Liver (tissue), 9 donors: ENCODE results near the gene PDLIM7. TPM values are rescaled to one million over a fixed set of nuclear protein-coding genes. Genes with fewer than 3 reads are reported as not detected.

Source experiments
- DNase-seq: peaks from one replicate; pipeline ENCODE4 v3.0.0-alpha.2; 2017; ENCODE audit warnings: low spot score
- H3K27ac ChIP-seq, 2 donors: one replicate each; pipeline ENCODE4 v1.7.0; 2013; ENCODE audit warnings: inconsistent platforms in 2 of 2, low read length in 2 of 2, control low read depth in 1 of 2, low read depth in 1 of 2, mild to moderate bottlenecking in 1 of 2
- H3K27me3 ChIP-seq, 4 donors: one replicate each; pipeline versions ENCODE4 v1.6.1 to v1.7.0; 2013; ENCODE audit warnings: low read length in 3 of 4, inconsistent platforms in 1 of 4, mild to moderate bottlenecking in 1 of 4, moderate library complexity in 1 of 4; ENCODE audit not compliant: control insufficient read depth in 4 of 4, insufficient read depth in 4 of 4
- H3K36me3 ChIP-seq, 4 donors: one replicate each; pipeline versions ENCODE4 v1.6.1 to v1.7.0; 2013; ENCODE audit warnings: low read length in 3 of 4, mild to moderate bottlenecking in 3 of 4, low read depth in 1 of 4, moderate library complexity in 1 of 4; ENCODE audit not compliant: control insufficient read depth in 4 of 4, insufficient read depth in 3 of 4
- H3K4me1 ChIP-seq, 4 donors: one replicate each; pipeline versions ENCODE4 v1.6.1 to v1.7.0; 2013; ENCODE audit warnings: low read length in 3 of 4, mild to moderate bottlenecking in 3 of 4, moderate library complexity in 1 of 4; ENCODE audit not compliant: control insufficient read depth in 4 of 4, insufficient read depth in 4 of 4
- H3K4me3 ChIP-seq, 3 donors: one replicate each; pipeline versions ENCODE4 v1.6.1 to v1.7.0; 2013; ENCODE audit warnings: low read length in 3 of 3, control low read depth in 1 of 3, low read depth in 1 of 3, mild to moderate bottlenecking in 1 of 3
- H3K9ac ChIP-seq, 2 donors: one replicate each; pipeline ENCODE4 v1.7.0; 2013; ENCODE audit warnings: low read length in 2 of 2, mild to moderate bottlenecking in 2 of 2, moderate library complexity in 2 of 2, control low read depth in 1 of 2, low read depth in 1 of 2
- H3K9me3 ChIP-seq, 4 donors: one replicate each; pipeline versions ENCODE4 v1.6.1 to v1.7.0; 2013; ENCODE audit warnings: low read length in 3 of 4; ENCODE audit not compliant: control insufficient read depth in 4 of 4
- EGR1 ChIP-seq, 2 donors: IDR thresholded peaks; 2 replicates each; pipeline ENCODE4 v1.6.1; 2016 to 2018; ENCODE audit warnings: antibody characterized with exemption in 2 of 2, low read depth in 2 of 2
- FOXA1 ChIP-seq: IDR thresholded peaks from 2 replicates; pipeline ENCODE4 v1.6.1; 2016; ENCODE audit warnings: antibody characterized with exemption
- FOXA2 ChIP-seq: IDR thresholded peaks from 2 replicates; pipeline ENCODE4 v1.6.1; 2016; ENCODE audit warnings: antibody characterized with exemption
- GABPA ChIP-seq, 2 donors: IDR thresholded peaks in 1 of 2; conservative IDR thresholded peaks in 1 of 2; 2 replicates each; pipeline ENCODE4 v1.6.1; 2016; ENCODE audit warnings: antibody characterized with exemption in 2 of 2, mild to moderate bottlenecking in 1 of 2, moderate library complexity in 1 of 2
- HNF4A ChIP-seq, 2 donors: conservative IDR thresholded peaks; 2 replicates each; pipeline ENCODE4 v1.6.1; 2016; ENCODE audit warnings: antibody characterized with exemption in 2 of 2, mild to moderate bottlenecking in 2 of 2
- HNF4G ChIP-seq: IDR thresholded peaks from 2 replicates; pipeline ENCODE4 v1.6.1; 2016; ENCODE audit warnings: antibody characterized with exemption
- JUND ChIP-seq, 2 donors: IDR thresholded peaks; 2 replicates each; pipeline ENCODE4 v1.6.1; 2016; ENCODE audit warnings: antibody characterized with exemption in 2 of 2
- NR2F2 ChIP-seq: IDR thresholded peaks from 2 replicates; pipeline ENCODE4 v1.6.1; 2016; ENCODE audit warnings: antibody characterized with exemption
- RAD21 ChIP-seq, 2 donors: IDR thresholded peaks; 2 replicates each; pipeline ENCODE4 v1.6.1; 2016; ENCODE audit warnings: antibody characterized with exemption in 2 of 2, mild to moderate bottlenecking in 2 of 2
- RXRA ChIP-seq, 2 donors: IDR thresholded peaks; 2 replicates each; pipeline ENCODE4 v1.6.1; 2017 to 2018; ENCODE audit warnings: antibody characterized with exemption in 2 of 2, mild to moderate bottlenecking in 1 of 2
- SP1 ChIP-seq: IDR thresholded peaks from 2 replicates; pipeline ENCODE4 v1.6.1; 2018; ENCODE audit warnings: antibody characterized with exemption, mild to moderate bottlenecking
- TAF1 ChIP-seq: conservative IDR thresholded peaks from 2 replicates; pipeline ENCODE4 v1.6.1; 2016; ENCODE audit warnings: antibody characterized with exemption, mild to moderate bottlenecking
- WGBS: extraction: QIAGEN DNeasy Blood & Tissue Kit; methylation state at CpG from one replicate; pipeline ENCODE4 v1.1.7; 2013; 5-methylcytosine and 5-hydroxymethylcytosine counted together
- polyA plus RNA-seq, 2 donors: library from polyadenylated mRNA; stranded (reverse) in 1 of 2; unstranded in 1 of 2; fragments of 200-250 nt in 1 of 2; fragments of >200 nt in 1 of 2; fragmentation: Nextera tagmentation in 1 of 2; extraction: Ambion mirVana in 1 of 2; gene quantifications; one replicate each; pipeline versions ENCODE4 v1.2.1 to v1.2.3, GENCODE V29; 2013 to 2015
- total RNA-seq, 2 donors: library from RNA; depleted of rRNA; stranded (reverse); fragments of >200 nt; gene quantifications; one replicate each; pipeline ENCODE4 v1.2.3, GENCODE V29; 2014
- TF ChIP-seq, protein P1 (sequence below): IDR thresholded peaks from 2 replicates; pipeline ENCODE4 v1.6.1; 2016; ENCODE audit warnings: antibody characterized with exemption
- TF ChIP-seq, protein P2 (sequence below): IDR thresholded peaks from 2 replicates; pipeline ENCODE4 v1.6.1; 2016; ENCODE audit warnings: antibody characterized with exemption
- TF ChIP-seq, protein P3 (sequence below): IDR thresholded peaks from 2 replicates; pipeline ENCODE4 v1.6.1; 2016; ENCODE audit warnings: antibody characterized with exemption, mild to moderate bottlenecking
- TF ChIP-seq, protein P4 (sequence below): fragments of 150-350 bp; IDR thresholded peaks from 2 replicates; pipeline ENCODE4 v1.5.1; 2017; ENCODE audit warnings: improper control_type of control experiment, low read depth, low read length; ENCODE audit not compliant: missing input control
- TF ChIP-seq, protein P5 (sequence below): IDR thresholded peaks from 2 replicates; pipeline ENCODE4 v1.6.1; 2016; ENCODE audit warnings: antibody characterized with exemption
- donor health status: healthy.
- donor health status: healthy.
- donor health status: healthy.
- donor health status: healthy.
- donor health status: healthy.

The PDLIM7 gene
- total and polyA plus RNA-seq, 4 donors, result 5.5 to 36.0 (median 8.5) TPM

DNA sequence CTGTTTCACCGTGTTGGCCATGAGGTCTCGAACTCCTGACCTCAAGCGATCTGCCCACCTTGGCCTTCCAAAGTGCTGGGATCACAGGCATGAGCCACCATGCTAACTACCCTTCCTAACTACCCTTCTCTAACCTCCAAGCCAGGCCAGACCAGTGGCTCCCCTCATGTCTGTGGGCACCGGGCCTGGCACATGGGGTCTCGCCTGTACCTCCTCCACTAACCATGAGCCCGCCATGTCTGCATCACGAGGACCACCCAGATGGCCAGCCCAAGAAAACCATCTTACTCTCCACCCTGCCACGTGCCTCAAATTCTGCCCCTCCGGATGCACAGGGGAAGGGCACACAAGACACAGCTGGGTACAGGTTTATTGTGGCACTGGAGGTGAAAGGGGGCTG lies 14.4 kb downstream of the PDLIM7 start (continued):
- TF ChIP-seq, protein P1, sequence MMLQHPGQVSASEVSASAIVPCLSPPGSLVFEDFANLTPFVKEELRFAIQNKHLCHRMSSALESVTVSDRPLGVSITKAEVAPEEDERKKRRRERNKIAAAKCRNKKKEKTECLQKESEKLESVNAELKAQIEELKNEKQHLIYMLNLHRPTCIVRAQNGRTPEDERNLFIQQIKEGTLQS, result no peak
- TF ChIP-seq RXRA (IDR thresholded peaks at IDR 0.05) (no peak), EGR1 (IDR thresholded peaks at IDR 0.05; ENCODE audit: low read depth in 2 of 2) (no peak), HNF4A (conservative IDR thresholded peaks at IDR 0.05) (no peak), NR2F2 (no peak)
- TF ChIP-seq, protein P2, sequence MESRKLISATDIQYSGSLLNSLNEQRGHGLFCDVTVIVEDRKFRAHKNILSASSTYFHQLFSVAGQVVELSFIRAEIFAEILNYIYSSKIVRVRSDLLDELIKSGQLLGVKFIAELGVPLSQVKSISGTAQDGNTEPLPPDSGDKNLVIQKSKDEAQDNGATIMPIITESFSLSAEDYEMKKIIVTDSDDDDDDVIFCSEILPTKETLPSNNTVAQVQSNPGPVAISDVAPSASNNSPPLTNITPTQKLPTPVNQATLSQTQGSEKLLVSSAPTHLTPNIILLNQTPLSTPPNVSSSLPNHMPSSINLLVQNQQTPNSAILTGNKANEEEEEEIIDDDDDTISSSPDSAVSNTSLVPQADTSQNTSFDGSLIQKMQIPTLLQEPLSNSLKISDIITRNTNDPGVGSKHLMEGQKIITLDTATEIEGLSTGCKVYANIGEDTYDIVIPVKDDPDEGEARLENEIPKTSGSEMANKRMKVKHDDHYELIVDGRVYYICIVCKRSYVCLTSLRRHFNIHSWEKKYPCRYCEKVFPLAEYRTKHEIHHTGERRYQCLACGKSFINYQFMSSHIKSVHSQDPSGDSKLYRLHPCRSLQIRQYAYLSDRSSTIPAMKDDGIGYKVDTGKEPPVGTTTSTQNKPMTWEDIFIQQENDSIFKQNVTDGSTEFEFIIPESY, result no peak

DNA sequence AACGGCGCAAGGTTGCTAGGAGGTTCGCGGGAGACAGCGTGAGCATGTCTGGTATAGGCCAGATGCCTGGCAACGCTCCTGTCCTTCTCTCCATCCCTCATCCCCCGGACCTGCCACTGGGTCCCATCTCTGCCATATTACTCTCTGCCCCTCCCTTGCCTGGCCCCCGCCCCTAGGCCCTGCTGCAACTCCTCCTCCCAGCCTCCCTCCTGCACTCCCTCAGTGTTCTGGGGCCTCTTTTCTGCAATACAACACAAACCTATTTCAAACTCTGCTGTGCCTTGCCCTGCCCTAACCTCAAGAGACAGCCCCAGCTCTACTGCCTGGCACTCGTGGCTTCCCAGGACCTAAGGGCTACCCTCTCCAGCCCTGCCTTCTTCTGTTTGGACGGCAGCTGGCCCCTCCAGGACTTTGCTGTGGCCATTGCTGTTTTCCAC lies 15.0 kb downstream of the PDLIM7 start:
- H3K9ac ChIP-seq, result no peak overlapping the region
- WGBS, result 96% methylated on average over 10 of the region's 10 CpGs
- DNase-seq, result no peak
- H3K4me3 ChIP-seq, result no peak overlapping the region
- H3K36me3 ChIP-seq, result peaks cover 0 to 2% (median 0%) of the 10 kb centered on the region in 4 donors
- H3K27me3 ChIP-seq, result no peaks in the 10 kb centered on the region
- H3K9me3 ChIP-seq, result no peaks in the 10 kb centered on the region
- H3K4me1 ChIP-seq, result peaks cover 5 to 19% (median 15%) of the 10 kb centered on the region in 4 donors
- H3K27ac ChIP-seq, result no peak overlapping the region
- no peak for TF ChIP-seq JUND (IDR thresholded peaks at IDR 0.05)
- TF ChIP-seq RXRA (IDR thresholded peaks at IDR 0.05), result no peak
- TF ChIP-seq, protein P2, result no peak
- TF ChIP-seq, protein P3, sequence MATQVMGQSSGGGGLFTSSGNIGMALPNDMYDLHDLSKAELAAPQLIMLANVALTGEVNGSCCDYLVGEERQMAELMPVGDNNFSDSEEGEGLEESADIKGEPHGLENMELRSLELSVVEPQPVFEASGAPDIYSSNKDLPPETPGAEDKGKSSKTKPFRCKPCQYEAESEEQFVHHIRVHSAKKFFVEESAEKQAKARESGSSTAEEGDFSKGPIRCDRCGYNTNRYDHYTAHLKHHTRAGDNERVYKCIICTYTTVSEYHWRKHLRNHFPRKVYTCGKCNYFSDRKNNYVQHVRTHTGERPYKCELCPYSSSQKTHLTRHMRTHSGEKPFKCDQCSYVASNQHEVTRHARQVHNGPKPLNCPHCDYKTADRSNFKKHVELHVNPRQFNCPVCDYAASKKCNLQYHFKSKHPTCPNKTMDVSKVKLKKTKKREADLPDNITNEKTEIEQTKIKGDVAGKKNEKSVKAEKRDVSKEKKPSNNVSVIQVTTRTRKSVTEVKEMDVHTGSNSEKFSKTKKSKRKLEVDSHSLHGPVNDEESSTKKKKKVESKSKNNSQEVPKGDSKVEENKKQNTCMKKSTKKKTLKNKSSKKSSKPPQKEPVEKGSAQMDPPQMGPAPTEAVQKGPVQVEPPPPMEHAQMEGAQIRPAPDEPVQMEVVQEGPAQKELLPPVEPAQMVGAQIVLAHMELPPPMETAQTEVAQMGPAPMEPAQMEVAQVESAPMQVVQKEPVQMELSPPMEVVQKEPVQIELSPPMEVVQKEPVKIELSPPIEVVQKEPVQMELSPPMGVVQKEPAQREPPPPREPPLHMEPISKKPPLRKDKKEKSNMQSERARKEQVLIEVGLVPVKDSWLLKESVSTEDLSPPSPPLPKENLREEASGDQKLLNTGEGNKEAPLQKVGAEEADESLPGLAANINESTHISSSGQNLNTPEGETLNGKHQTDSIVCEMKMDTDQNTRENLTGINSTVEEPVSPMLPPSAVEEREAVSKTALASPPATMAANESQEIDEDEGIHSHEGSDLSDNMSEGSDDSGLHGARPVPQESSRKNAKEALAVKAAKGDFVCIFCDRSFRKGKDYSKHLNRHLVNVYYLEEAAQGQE, result no peak
- no peak for TF ChIP-seq FOXA1
- TF ChIP-seq EGR1 (IDR thresholded peaks at IDR 0.05; ENCODE audit: low read depth in 2 of 2), result no peak
- TF ChIP-seq, protein P4, sequence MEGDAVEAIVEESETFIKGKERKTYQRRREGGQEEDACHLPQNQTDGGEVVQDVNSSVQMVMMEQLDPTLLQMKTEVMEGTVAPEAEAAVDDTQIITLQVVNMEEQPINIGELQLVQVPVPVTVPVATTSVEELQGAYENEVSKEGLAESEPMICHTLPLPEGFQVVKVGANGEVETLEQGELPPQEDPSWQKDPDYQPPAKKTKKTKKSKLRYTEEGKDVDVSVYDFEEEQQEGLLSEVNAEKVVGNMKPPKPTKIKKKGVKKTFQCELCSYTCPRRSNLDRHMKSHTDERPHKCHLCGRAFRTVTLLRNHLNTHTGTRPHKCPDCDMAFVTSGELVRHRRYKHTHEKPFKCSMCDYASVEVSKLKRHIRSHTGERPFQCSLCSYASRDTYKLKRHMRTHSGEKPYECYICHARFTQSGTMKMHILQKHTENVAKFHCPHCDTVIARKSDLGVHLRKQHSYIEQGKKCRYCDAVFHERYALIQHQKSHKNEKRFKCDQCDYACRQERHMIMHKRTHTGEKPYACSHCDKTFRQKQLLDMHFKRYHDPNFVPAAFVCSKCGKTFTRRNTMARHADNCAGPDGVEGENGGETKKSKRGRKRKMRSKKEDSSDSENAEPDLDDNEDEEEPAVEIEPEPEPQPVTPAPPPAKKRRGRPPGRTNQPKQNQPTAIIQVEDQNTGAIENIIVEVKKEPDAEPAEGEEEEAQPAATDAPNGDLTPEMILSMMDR, result no peak
- no peak for TF ChIP-seq RAD21 (IDR thresholded peaks at IDR 0.05)
- TF ChIP-seq NR2F2, result no peak
- TF ChIP-seq HNF4A (conservative IDR thresholded peaks at IDR 0.05), result no peak
- no peak for TF ChIP-seq TAF1
- TF ChIP-seq, protein P5, sequence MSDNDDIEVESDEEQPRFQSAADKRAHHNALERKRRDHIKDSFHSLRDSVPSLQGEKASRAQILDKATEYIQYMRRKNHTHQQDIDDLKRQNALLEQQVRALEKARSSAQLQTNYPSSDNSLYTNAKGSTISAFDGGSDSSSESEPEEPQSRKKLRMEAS, result no peak
- TF ChIP-seq FOXA2, result no peak
- no peak for TF ChIP-seq HNF4G
- TF ChIP-seq SP1, result no peak
- TF ChIP-seq, protein P1, result no peak
- no peak for TF ChIP-seq GABPA (IDR thresholded peaks at IDR 0.05 in 1 of 2, conservative IDR thresholded peaks at IDR 0.05 in 1 of 2)
